Breast epithelium (tissue), 4 donors: ENCODE data around the gene ZC3H7B. TPM values are rescaled to one million over a fixed set of nuclear protein-coding genes. Genes with fewer than 3 reads are reported as not detected.

Experiments used
- DNase-seq, 2 donors: peaks; one replicate each; pipeline ENCODE4 v3.0.0-alpha.2; 2019; ENCODE audit warnings: low spot score in 2 of 2
- H3K27ac ChIP-seq, 2 donors: fragments of 200-600 bp; sonication (generic) in 1 of 2; one replicate each; pipeline ENCODE4 v1.5.1; 2016 to 2019; ENCODE audit warnings: mild to moderate bottlenecking in 1 of 2
- H3K27me3 ChIP-seq, 2 donors: fragments of 200-600 bp; sonication (generic) in 1 of 2; one replicate each; pipeline versions ENCODE4 v1.5.1 to v1.6.0; 2017 to 2019; ENCODE audit warnings: control low read depth in 1 of 2, mild to moderate bottlenecking in 1 of 2
- H3K36me3 ChIP-seq: fragments of 200-600 bp; one replicate; pipeline ENCODE4 v1.5.1; 2019
- H3K4me1 ChIP-seq, 2 donors: fragments of 200-600 bp; sonication (generic); one replicate each; pipeline ENCODE4 v1.5.1; 2016 to 2019; ENCODE audit warnings: control low read depth in 1 of 2
- H3K4me3 ChIP-seq, 3 donors: fragments of 200-600 bp; sonication (generic); 1 replicate in 2 of 3; 2 replicates in 1 of 3; pipeline ENCODE4 v1.5.1; 2016 to 2019; ENCODE audit warnings: mild to moderate bottlenecking in 3 of 3, moderate library complexity in 2 of 3
- H3K9me3 ChIP-seq, 2 donors: fragments of 200-600 bp; sonication (generic) in 1 of 2; one replicate each; pipeline ENCODE4 v1.5.1; 2016 to 2019; ENCODE audit warnings: control low read depth in 1 of 2
- CTCF ChIP-seq, 3 donors: fragments of 450-650 bp; IDR thresholded peaks; one replicate each; pipeline ENCODE4 v1.5.1; 2016 to 2017; ENCODE audit warnings: antibody characterized with exemption in 3 of 3, mild to moderate bottlenecking in 3 of 3, moderate library complexity in 3 of 3
- POLR2A ChIP-seq: fragments of 450-650 bp; IDR thresholded peaks from one replicate; pipeline ENCODE4 v1.6.1; 2016; ENCODE audit warnings: antibody characterized with exemption, mild to moderate bottlenecking, moderate library complexity
- POLR2AphosphoS5 ChIP-seq, 3 donors: sonication (generic); formaldehyde crosslinking; IDR thresholded peaks; one replicate each; pipeline ENCODE4 v1.6.1; 2017; ENCODE audit warnings: antibody characterized with exemption in 3 of 3
- intact Hi-C: fragments of 100-400 bp; cut with DNase I; formaldehyde crosslinking; loops from one replicate; pipeline ENCODE4 v1.15.1; 2023; ENCODE audit warnings: low total_unique reads
- total RNA-seq, 3 donors: library from RNA; depleted of rRNA; stranded (reverse); fragments of >200 nt; gene quantifications; one replicate each; pipeline ENCODE4 v1.1.0, GENCODE V29; 2016

ZC3H7B gene
- total RNA-seq, 3 donors from 2014 or later: 24.0 to 33.1 (median 32.2) TPM

DNA sequence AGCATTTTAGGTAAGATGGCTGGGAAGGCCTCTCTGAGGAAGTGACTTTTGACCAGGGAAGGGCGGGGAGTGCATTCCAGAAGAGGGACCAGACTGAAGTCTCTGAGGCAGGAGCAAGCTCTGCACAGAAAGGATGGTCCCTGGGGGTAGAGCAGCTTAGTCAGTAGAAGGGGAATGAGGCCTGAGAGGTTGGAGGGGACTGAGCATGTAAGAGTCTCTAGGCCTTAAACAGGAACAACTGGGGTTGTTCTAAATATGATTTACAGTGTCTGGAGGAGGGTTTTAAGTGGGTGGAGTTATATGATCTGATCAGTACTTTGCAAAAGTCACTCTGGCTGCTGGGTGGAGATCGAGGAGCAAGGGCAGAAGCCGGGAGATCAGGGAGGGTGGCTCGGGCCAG lies 48.8 kb downstream of the ZC3H7B start:
- H3K9me3 ChIP-seq: no peaks in the 10 kb centered on the region
- no peak overlapping the region for H3K27ac ChIP-seq
- no peak for TF ChIP-seq POLR2AphosphoS5 (IDR thresholded peaks at IDR 0.05)
- TF ChIP-seq CTCF (IDR thresholded peaks at IDR 0.05): no peak
- no peak for TF ChIP-seq POLR2A
- DNase-seq: no peak
- no peaks in the 10 kb centered on the region for H3K27me3 ChIP-seq
- intact Hi-C loops: no loop called here
- no peaks in the 10 kb centered on the region for H3K36me3 ChIP-seq
- H3K4me3 ChIP-seq: no peak overlapping the region
- no peaks in the 10 kb centered on the region for H3K4me1 ChIP-seq

- H3K36me3 ChIP-seq: peaks cover 6% of the 10 kb centered on the region
- DNase-seq: no peak
- H3K27ac ChIP-seq: peak overlapping the region; percentile 3 to 26
- H3K4me3 ChIP-seq: no peak overlapping the region
- no peaks in the 10 kb centered on the region for H3K27me3 ChIP-seq
- TF ChIP-seq POLR2AphosphoS5 (IDR thresholded peaks at IDR 0.05) (no peak), POLR2A (no peak), CTCF (IDR thresholded peaks at IDR 0.05) (no peak)
- H3K4me1 ChIP-seq: no peaks in the 10 kb centered on the region
- intact Hi-C loops: no loop called here
- no peaks in the 10 kb centered on the region for H3K9me3 ChIP-seq
These were observed 49.7 kb downstream of the ZC3H7B start for GRCh38 chr22:41351011-41351410.

GRCh38 chr22:41352058-41352457 lies 50.7 kb downstream of the ZC3H7B start:
- no peak overlapping the region for H3K4me3 ChIP-seq
- intact Hi-C loops: no loop called here
- H3K27me3 ChIP-seq: no peaks in the 10 kb centered on the region
- no peaks in the 10 kb centered on the region for H3K9me3 ChIP-seq
- TF ChIP-seq POLR2A (no peak), POLR2AphosphoS5 (IDR thresholded peaks at IDR 0.05) (no peak), CTCF (IDR thresholded peaks at IDR 0.05) (no peak)
- peaks cover 15% of the 10 kb centered on the region for H3K36me3 ChIP-seq
- peak in 1 of 2 donors; percentile 44 for DNase-seq
- no peaks in the 10 kb centered on the region for H3K4me1 ChIP-seq
- peak overlapping the region in 1 of 2 donors; percentile 58 for H3K27ac ChIP-seq

GRCh38 chr22:41353862-41354575 lies 52.7 kb downstream of the ZC3H7B start:
- no peak for DNase-seq
- no peaks in the 10 kb centered on the region for H3K4me1 ChIP-seq
- H3K4me3 ChIP-seq: no peak overlapping the region
- intact Hi-C loops: no loop called here
- no peaks in the 10 kb centered on the region for H3K9me3 ChIP-seq
- TF ChIP-seq POLR2AphosphoS5 (IDR thresholded peaks at IDR 0.05) (no peak), CTCF (IDR thresholded peaks at IDR 0.05) (no peak), POLR2A (no peak)
- H3K27me3 ChIP-seq: no peaks in the 10 kb centered on the region
- no peak overlapping the region for H3K27ac ChIP-seq
- peaks cover 15% of the 10 kb centered on the region for H3K36me3 ChIP-seq

- no peaks in the 10 kb centered on the region for H3K4me1 ChIP-seq
- no peak overlapping the region for H3K27ac ChIP-seq
- no peaks in the 10 kb centered on the region for H3K27me3 ChIP-seq
- no peaks in the 10 kb centered on the region for H3K9me3 ChIP-seq
- TF ChIP-seq POLR2AphosphoS5 (IDR thresholded peaks at IDR 0.05) (no peak), CTCF (IDR thresholded peaks at IDR 0.05) (no peak), POLR2A (no peak)
- H3K36me3 ChIP-seq: peaks cover 15% of the 10 kb centered on the region
- intact Hi-C loops: no loop called here
- no peak for DNase-seq
- no peak overlapping the region for H3K4me3 ChIP-seq
These were observed 53.7 kb downstream of the ZC3H7B start for GRCh38 chr22:41354979-41355378.
